ENCODE measurements around the gene KCNK17.
"Not testable (repeated sequence)": the region's sequence is repeated elsewhere in the genome, so short reads cannot be mapped to it uniquely, and the experiment has no call there.

Gene KCNK17

GRCh38 chr6:39287601-39288000 lies 26.6 kb downstream of the KCNK17 start:
- no peak overlapping the region for H3K4me3 ChIP-seq (ENCODE audit: low read depth, low read length)
- no peak for TF ChIP-seq CTCF (IDR thresholded peaks at IDR 0.05; ENCODE audit: low read depth, low read length, missing control alignments)
- no peak for DNase-seq (ENCODE audit: low read depth)
- in situ Hi-C loops (cut with HindIII; ENCODE audit: low sequenced_read_pairs): no loop called here

- DNase-seq (ENCODE audit: low read depth); in situ Hi-C loops (cut with HindIII; ENCODE audit: low sequenced_read_pairs); H3K4me3 ChIP-seq (ENCODE audit: low read depth, low read length): not testable (repeated sequence)
Observed at GRCh38 chr6:39286596-39286995, 27.6 kb downstream of the KCNK17 start.

- H3K4me3 ChIP-seq (ENCODE audit: low read depth, low read length): no peak overlapping the region
- in situ Hi-C loops (cut with HindIII; ENCODE audit: low sequenced_read_pairs): no loop called here
- no peak for TF ChIP-seq CTCF (IDR thresholded peaks at IDR 0.05; ENCODE audit: low read depth, low read length, missing control alignments)
- no peak for DNase-seq (ENCODE audit: low read depth)
Observed at GRCh38 chr6:39282774-39283173, 31.4 kb downstream of the KCNK17 start.

- no peak overlapping the region for H3K4me3 ChIP-seq (ENCODE audit: low read depth, low read length)
- in situ Hi-C loops (cut with HindIII; ENCODE audit: low sequenced_read_pairs): no loop called here
- no peak for DNase-seq (ENCODE audit: low read depth)
- TF ChIP-seq CTCF (IDR thresholded peaks at IDR 0.05; ENCODE audit: low read depth, low read length, missing control alignments): no peak
Observed at GRCh38 chr6:39281312-39281980, 32.8 kb downstream of the KCNK17 start.

- in situ Hi-C loops (cut with HindIII; ENCODE audit: low sequenced_read_pairs): no loop called here
- DNase-seq (ENCODE audit: low read depth): no peak
- TF ChIP-seq CTCF (IDR thresholded peaks at IDR 0.05; ENCODE audit: low read depth, low read length, missing control alignments): no peak
- no peak overlapping the region for H3K4me3 ChIP-seq (ENCODE audit: low read depth, low read length)
Observed at GRCh38 chr6:39280247-39280731, 33.9 kb downstream of the KCNK17 start.

GRCh38 chr6:39279539-39279938 lies 34.7 kb downstream of the KCNK17 start:
- no peak for TF ChIP-seq CTCF (IDR thresholded peaks at IDR 0.05; ENCODE audit: low read depth, low read length, missing control alignments)
- H3K4me3 ChIP-seq (ENCODE audit: low read depth, low read length): no peak overlapping the region
- in situ Hi-C loops (cut with HindIII; ENCODE audit: low sequenced_read_pairs): no loop called here
- DNase-seq (ENCODE audit: low read depth): no peak

GRCh38 chr6:39276379-39276995 lies 37.7 kb downstream of the KCNK17 start:
- in situ Hi-C loops (cut with HindIII; ENCODE audit: low sequenced_read_pairs): no loop called here
- TF ChIP-seq CTCF (IDR thresholded peaks at IDR 0.05; ENCODE audit: low read depth, low read length, missing control alignments): no peak
- DNase-seq (ENCODE audit: low read depth): no peak
- H3K4me3 ChIP-seq (ENCODE audit: low read depth, low read length): no peak overlapping the region

Data from astrocyte of the cerebellum (primary cell).